Stimulated activated CD4-positive, alpha-beta T cell treated with anti-CD3 and anti-CD28 coated beads, Interleukin-12 subunit alpha, Interleukin-12 subunit beta, amount 100 ng/mL, for 48 hours (primary cell): Measurements from ENCODE around the gene ZNF564.
"Not testable (repeated sequence)": the region's sequence is repeated elsewhere in the genome, so short reads cannot be mapped to it uniquely, and the experiment has no call there.

Experiments
- DNase-seq, 3 donors: peaks; one replicate each; pipeline ENCODE4 v3.0.0-alpha.2; 2020; ENCODE audit warnings: low read depth in 2 of 3, low spot score in 1 of 3

Gene ZNF564

DNA sequence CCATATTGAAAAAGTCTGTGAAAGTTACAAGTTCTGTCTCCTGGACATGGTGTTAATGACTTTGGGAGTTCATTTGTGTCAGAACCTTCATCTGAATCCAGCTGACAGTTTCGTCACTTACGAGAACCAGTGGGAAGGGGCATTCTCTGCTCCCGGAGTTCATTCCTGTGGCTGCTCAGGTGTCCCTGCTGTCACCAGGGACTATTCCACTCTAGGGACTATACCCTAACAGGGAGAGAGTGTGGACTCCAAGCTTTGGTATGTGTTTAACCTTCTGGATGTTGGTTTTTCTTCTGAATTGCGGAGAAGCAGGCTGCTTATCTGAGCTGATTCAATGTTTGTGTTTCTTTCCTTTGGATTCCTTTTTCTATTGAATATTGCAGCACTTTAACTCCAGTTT lies 54.2 kb downstream of the ZNF564 start:
- no peak for DNase-seq

DNA sequence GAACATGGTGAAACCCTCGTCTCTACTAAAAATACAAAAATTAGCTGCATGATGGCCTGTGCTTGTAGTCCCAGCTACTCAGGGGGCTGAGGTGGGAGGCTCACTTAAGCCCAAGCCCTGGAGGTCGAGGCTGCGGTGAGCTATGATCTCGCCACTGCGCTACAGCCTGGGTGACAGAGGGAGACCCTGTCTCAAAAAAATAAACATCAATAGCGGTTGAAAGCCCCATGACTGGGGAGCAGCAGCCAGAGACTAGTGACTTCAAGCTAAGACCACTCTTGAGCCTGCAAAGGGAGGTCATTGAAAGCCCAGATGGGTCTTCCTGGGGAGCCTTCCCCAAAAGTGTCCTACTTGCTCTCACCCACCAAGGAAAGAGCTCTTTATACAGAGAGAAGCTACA lies 54.8 kb downstream of the ZNF564 start:
- DNase-seq, result no peak

- peak; percentile 91 to 94 (median 92) for DNase-seq
Measured at GRCh38 chr19:12495002-12495802, 56.1 kb downstream of the ZNF564 start.

DNA sequence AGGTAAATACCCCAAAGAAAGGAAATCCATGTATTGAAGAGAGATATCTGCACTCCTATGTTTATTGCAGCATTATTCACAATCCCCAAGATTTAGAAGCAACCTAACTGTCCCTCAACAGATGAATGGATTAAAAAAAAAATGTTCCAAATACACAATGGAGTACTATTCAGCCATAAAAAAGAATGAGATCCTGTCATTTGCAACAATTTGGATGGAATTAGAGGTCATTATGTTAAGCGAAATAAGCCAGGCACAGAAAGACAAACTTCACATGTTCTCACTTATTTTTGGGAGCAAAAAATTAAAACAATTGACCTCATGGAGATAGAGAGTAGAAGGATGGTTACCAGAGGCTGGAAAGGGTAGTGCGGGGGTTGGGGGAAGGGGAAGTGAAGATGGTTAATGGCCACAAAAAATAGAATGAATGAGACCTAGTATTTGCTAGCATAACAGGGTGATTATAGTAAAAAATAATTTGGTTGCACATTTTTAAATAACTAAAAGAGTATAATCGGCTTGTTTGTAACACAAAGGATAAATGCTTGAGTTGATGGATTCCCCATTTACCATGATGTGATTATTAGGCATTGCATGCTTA lies 56.9 kb downstream of the ZNF564 start:
- DNase-seq, result no peak

- DNase-seq, result not testable (repeated sequence)
Measured at GRCh38 chr19:12486265-12486783, 65.0 kb downstream of the ZNF564 start.

DNA sequence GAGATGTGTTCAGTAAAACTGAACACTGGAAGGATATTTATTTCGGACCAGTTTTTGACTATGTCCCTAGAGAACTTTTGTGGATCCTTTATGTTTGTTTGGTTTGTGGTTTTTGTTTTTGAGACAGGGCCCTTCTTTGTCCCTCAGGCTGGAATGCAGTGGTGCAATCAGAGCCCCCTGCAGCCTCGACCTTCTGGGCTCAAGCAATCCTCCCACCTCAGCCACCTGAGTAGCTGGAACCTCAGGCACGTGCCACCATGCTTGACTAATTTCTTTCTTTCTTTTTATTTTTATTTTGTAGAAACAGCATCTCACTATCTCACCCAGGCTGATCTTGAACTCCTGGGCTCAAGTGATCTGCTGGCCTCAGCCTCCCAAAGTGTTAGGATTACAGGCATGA lies 65.7 kb downstream of the ZNF564 start:
- DNase-seq, result no peak

DNA sequence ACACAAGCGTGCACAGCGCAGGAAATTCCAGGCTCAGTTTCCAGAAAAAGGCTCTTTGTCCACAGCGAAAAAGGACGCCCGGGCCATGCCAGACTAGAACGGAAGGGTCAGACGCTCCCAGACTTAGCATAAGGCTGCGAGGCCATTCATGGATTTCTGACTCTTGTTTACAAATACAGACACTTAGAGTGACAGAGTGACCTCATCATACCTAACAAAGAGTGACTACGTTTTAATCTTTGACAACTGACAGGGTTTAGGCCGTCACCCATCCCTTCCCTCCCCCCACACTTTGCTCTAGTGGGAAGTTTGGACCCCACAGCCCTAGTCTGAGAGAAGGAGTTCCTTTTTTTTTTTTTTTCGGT lies 66.2 kb downstream of the ZNF564 start:
- no peak for DNase-seq

- DNase-seq, result peak; percentile 78 to 91 (median 80)
Measured at GRCh38 chr19:12484371-12485051, 66.8 kb downstream of the ZNF564 start, which contains the start of gene ZNF709. ZNF709 (minus strand) TSS chr19:12484816; CDS start chr19:12484657, 159 bp downstream.

DNA sequence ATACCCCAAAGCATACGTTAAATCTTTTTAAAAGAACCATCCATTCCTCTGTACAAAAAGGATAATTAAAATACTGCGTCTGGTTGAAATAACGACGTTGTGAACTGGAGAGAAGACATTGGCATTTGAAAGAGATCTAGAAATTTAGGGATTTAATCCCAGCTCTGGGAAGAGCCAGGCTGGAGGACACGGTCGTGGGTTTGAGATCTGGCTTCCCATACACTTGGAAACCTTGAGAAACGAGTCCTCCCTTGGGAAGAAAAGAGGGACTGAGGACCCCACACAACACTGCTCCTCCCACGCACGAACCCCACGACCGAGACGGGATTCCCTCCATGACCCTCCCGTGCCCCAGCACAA lies 67.3 kb downstream of the ZNF564 start:
- DNase-seq, result no peak

- DNase-seq, result no peak
Measured at GRCh38 chr19:12482509-12482886, 68.8 kb downstream of the ZNF564 start.

DNA sequence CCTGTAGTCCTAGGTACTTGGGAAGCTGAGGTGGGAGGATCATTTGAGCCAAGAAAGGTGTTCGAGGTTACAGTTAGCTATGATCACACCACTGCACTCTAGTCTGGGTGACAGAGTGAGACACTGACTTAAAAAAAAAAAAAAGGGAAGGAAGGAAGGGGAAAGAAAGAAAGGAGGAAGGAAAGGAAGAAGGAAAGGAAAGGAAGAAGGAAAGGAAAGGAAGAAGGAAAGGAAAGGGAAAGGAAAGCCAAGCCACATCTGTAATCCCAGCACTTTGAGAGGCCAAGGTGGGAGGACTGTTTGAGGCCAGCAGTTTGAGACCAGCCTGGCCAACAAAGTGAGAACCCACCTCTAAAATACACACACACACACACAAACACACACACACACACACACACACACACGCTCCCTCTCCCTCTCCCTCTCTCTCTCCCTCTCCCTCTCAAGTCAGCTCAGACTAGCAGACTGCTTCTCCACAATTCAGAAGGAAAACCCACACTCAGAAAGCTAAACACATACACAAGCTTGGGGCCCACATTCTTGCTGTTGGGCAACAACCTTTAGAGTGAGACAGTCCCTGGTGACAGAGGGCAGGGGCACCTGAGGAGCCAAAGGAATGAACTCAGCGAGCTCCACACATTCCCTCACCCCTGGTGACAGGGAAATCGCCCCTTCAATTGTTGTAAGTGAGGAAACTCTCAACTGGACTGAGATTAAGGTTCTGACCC lies 69.3 kb downstream of the ZNF564 start:
- no peak for DNase-seq

DNA sequence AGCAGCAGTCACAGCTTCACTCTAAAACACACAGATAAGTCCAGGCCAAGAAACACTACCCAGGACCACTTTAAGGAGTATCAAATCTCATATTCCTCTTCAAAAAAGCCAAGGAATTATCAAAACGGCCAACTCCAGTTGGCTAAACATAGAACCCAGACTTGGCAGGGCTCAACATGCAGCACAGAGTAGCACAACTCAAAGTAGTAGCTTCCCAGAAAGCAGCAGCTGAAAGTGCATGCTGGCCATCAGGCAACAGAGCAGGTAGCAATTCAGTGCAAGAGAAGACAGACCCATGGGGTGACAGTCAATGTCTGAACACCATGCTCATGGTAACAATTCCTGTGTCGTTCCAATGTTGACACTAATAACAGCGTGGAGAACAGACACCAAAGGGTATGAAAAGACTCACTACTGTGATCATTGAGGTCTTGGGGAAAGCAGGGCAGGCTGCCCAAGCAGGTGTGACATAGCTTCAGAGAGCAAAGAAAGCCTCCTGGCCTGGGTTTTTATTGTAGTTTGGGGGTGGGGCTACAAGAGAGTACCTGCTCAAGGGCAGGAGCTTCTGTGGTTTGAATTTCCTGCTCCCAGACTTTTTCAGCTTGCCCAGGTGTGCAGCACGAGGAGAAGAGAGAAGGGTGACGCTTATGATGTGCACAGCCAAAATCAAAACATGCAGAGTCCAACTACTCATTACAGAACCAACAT lies 72.9 kb downstream of the ZNF564 start:
- DNase-seq, result no peak
